HEK293 (cell line): ENCODE data around the gene PTGER4.

Experiments
- CTCF ChIA-PET: fragments of 350-600 bp; formaldehyde crosslinking; extraction: SDS; loops from one replicate; lab custom pipeline; 2021; ENCODE audit warnings: antibody characterized with exemption; lab: Yijun Ruan, JAX
- POLR2A ChIA-PET: fragments of 300-600 bp; formaldehyde crosslinking; extraction: SDS; loops from one replicate; lab custom pipeline; 2020; ENCODE audit warnings: antibody characterized with exemption, inconsistent platforms; lab: Yijun Ruan, JAX
- H3K27ac ChIP-seq: fragments of 200-500 bp; sonication (Bioruptor generic); 2 replicates; pipeline ENCODE4 v1.5.1; 2014; ENCODE audit warnings: low read depth, low read length, control low read depth, inconsistent platforms; ENCODE audit errors: extremely low read depth
- H3K36me3 ChIP-seq, 2 experiments: fragments of 200-500 bp in 1 of 2; sonication (Bioruptor generic) in 1 of 2; 1 replicate in 1 of 2; 2 replicates in 1 of 2; pipeline ENCODE4 v1.5.1; 2014 to 2017; ENCODE audit warnings: inconsistent platforms in 2 of 2, low read length in 2 of 2; ENCODE audit not compliant: control insufficient read depth in 2 of 2, insufficient read depth in 1 of 2
- H3K4me1 ChIP-seq: fragments of 200-500 bp; sonication (Bioruptor generic); 2 replicates; pipeline ENCODE4 v1.5.1; 2014; ENCODE audit warnings: mild to moderate bottlenecking, low read length, inconsistent platforms; ENCODE audit not compliant: control insufficient read depth, insufficient read depth
- H3K4me3 ChIP-seq: 2 replicates; pipeline ENCODE4 v1.5.1; 2011; ENCODE audit warnings: low read depth, mild to moderate bottlenecking, control low read depth, low read length, moderate library complexity
- H3K9me3 ChIP-seq: fragments of 200-500 bp; sonication (Bioruptor generic); 2 replicates; pipeline ENCODE4 v1.5.1; 2014; ENCODE audit warnings: low read depth, low read length, inconsistent platforms; ENCODE audit not compliant: control insufficient read depth, insufficient read depth
- ATF2 ChIP-seq: fragments of 450-650 bp; formaldehyde crosslinking; IDR thresholded peaks from 2 replicates; pipeline ENCODE4 v1.5.1; 2016; ENCODE audit warnings: missing biosample characterization, missing genetic modification characterization, low read depth
- BCL11B ChIP-seq: fragments of 450-650 bp; formaldehyde crosslinking; IDR thresholded peaks from 2 replicates; pipeline ENCODE4 v1.5.1; 2016; ENCODE audit warnings: low read depth, missing biosample characterization, missing genetic modification characterization
- ELK4 ChIP-seq: IDR thresholded peaks from 2 replicates; pipeline ENCODE4 v1.6.1; 2011; ENCODE audit warnings: mild to moderate bottlenecking, low read depth, low read length, borderline replicate concordance
- GLI4 ChIP-seq: fragments of 450-650 bp; formaldehyde crosslinking; IDR thresholded peaks from 2 replicates; pipeline ENCODE4 v1.5.1; 2016; ENCODE audit warnings: missing biosample characterization, missing genetic modification characterization
- HOXC10 ChIP-seq: sonication (generic); formaldehyde crosslinking; IDR thresholded peaks from 2 replicates; pipeline ENCODE4 v1.8.1; 2023; ENCODE audit warnings: mild to moderate bottlenecking, missing genetic modification reagents
- KLF16 ChIP-seq: fragments of 450-650 bp; formaldehyde crosslinking; IDR thresholded peaks from 2 replicates; pipeline ENCODE4 v1.5.1; 2017; ENCODE audit warnings: missing biosample characterization, missing genetic modification characterization
- OSR2 ChIP-seq: fragments of 450-650 bp; formaldehyde crosslinking; IDR thresholded peaks from 2 replicates; pipeline ENCODE4 v1.5.1; 2016; ENCODE audit warnings: missing biosample characterization, missing genetic modification characterization
- ZBTB11 ChIP-seq: fragments of 450-650 bp; formaldehyde crosslinking; conservative IDR thresholded peaks from 2 replicates; pipeline ENCODE4 v1.5.1; 2016; ENCODE audit warnings: low read depth, missing biosample characterization, missing genetic modification characterization
- ZBTB17 ChIP-seq: fragments of 450-650 bp; formaldehyde crosslinking; IDR thresholded peaks from 2 replicates; pipeline ENCODE4 v1.5.1; 2016; ENCODE audit warnings: missing biosample characterization, missing genetic modification characterization
- ZNF114 ChIP-seq: fragments of 450-650 bp; formaldehyde crosslinking; IDR thresholded peaks from 2 replicates; pipeline ENCODE4 v1.5.0; 2017; ENCODE audit warnings: missing biosample characterization, missing genetic modification characterization
- ZNF16 ChIP-seq: fragments of 450-650 bp; formaldehyde crosslinking; IDR thresholded peaks from 2 replicates; pipeline ENCODE4 v1.5.1; 2016; ENCODE audit warnings: low read depth, missing biosample characterization, missing genetic modification characterization
- ZNF266 ChIP-seq: fragments of 450-650 bp; formaldehyde crosslinking; IDR thresholded peaks from 2 replicates; pipeline ENCODE4 v1.5.1; 2016; ENCODE audit warnings: missing biosample characterization, missing genetic modification characterization, low read depth
- ZNF488 ChIP-seq: fragments of 450-650 bp; formaldehyde crosslinking; IDR thresholded peaks from 2 replicates; pipeline ENCODE4 v1.5.1; 2016; ENCODE audit warnings: missing biosample characterization, missing genetic modification characterization
- ZNF513 ChIP-seq: fragments of 450-650 bp; IDR thresholded peaks from 2 replicates; pipeline ENCODE4 v1.5.1; 2018; ENCODE audit warnings: missing biosample characterization, missing genetic modification characterization
- ZNF518A ChIP-seq: fragments of 450-650 bp; formaldehyde crosslinking; conservative IDR thresholded peaks from 2 replicates; pipeline ENCODE4 v1.5.1; 2016; ENCODE audit warnings: low read depth, missing biosample characterization, missing genetic modification characterization
- ZNF548 ChIP-seq: fragments of 450-650 bp; formaldehyde crosslinking; IDR thresholded peaks from 2 replicates; pipeline ENCODE4 v1.5.1; 2016; ENCODE audit warnings: missing biosample characterization, missing genetic modification characterization
- ZNF610 ChIP-seq: fragments of 450-650 bp; formaldehyde crosslinking; IDR thresholded peaks from 2 replicates; pipeline ENCODE4 v1.5.1; 2016; ENCODE audit warnings: missing biosample characterization, missing genetic modification characterization, borderline replicate concordance
- ZNF629 ChIP-seq: fragments of 450-650 bp; formaldehyde crosslinking; IDR thresholded peaks from 2 replicates; pipeline ENCODE4 v1.5.1; 2017; ENCODE audit warnings: missing biosample characterization, missing genetic modification characterization
- ZSCAN4 ChIP-seq: fragments of 450-650 bp; formaldehyde crosslinking; IDR thresholded peaks from 2 replicates; pipeline ENCODE4 v1.5.1; 2017; ENCODE audit warnings: missing biosample characterization, missing genetic modification characterization

PTGER4 gene

GRCh38 chr5:40679913-40680681 lies at the start of gene PTGER4 (continued):
- TF ChIP-seq ZNF513 (tag by site-specific recombination) = 0 out of 2 replicates have a peak, but pooled peaks have one; percentile 29
- no peak for TF ChIP-seq KLF16 (tag by site-specific recombination)
- no peak for TF ChIP-seq BCL11B
- TF ChIP-seq ATF2 = no peak
- no peak for TF ChIP-seq ZNF610
- TF ChIP-seq ZNF518A (tag by site-specific recombination) = no peak
- TF ChIP-seq ZNF114 (tag by site-specific recombination) = no peak
- peak; percentile 76 for TF ChIP-seq ZBTB17
- TF ChIP-seq, all 188 proteins: peak for 13

GRCh38 chr5:40630126-40630525 lies 49.6 kb upstream of the PTGER4 start:
- ChIA-PET POLR2A (no interaction called here), CTCF (no interaction called here)
- no peak overlapping the region for H3K4me3 ChIP-seq
- H3K27ac ChIP-seq = no peak overlapping the region
- H3K9me3 ChIP-seq = no peaks in the 10 kb centered on the region
- H3K36me3 ChIP-seq = no peaks in the 10 kb centered on the region
- H3K4me1 ChIP-seq = no peaks in the 10 kb centered on the region; the same call in 1 of the 2 replicates
- TF ChIP-seq HOXC10 (no peak), OSR2 (tag by site-specific recombination) (no peak), ZNF629 (tag by site-specific recombination) (no peak), ZNF548 (tag by site-specific recombination) (no peak), ZBTB11 (tag by site-specific recombination) (no peak), ZNF16 (no peak), ZSCAN4 (no peak), ZNF266 (tag by site-specific recombination) (no peak), ELK4 (no peak), GLI4 (tag by site-specific recombination) (no peak), ZNF488 (tag by site-specific recombination) (no peak)
